ENCODE measurements around the gene LMNA. TPM values are rescaled to one million over a fixed set of nuclear protein-coding genes. Genes with fewer than 3 reads are reported as not detected.
"Not testable (repeated sequence)": the region's sequence is repeated elsewhere in the genome, so short reads cannot be mapped to it uniquely, and the experiment has no call there.

Gene LMNA
- total RNA-seq, 1 donor from 2014 or later: 358 TPM

DNA sequence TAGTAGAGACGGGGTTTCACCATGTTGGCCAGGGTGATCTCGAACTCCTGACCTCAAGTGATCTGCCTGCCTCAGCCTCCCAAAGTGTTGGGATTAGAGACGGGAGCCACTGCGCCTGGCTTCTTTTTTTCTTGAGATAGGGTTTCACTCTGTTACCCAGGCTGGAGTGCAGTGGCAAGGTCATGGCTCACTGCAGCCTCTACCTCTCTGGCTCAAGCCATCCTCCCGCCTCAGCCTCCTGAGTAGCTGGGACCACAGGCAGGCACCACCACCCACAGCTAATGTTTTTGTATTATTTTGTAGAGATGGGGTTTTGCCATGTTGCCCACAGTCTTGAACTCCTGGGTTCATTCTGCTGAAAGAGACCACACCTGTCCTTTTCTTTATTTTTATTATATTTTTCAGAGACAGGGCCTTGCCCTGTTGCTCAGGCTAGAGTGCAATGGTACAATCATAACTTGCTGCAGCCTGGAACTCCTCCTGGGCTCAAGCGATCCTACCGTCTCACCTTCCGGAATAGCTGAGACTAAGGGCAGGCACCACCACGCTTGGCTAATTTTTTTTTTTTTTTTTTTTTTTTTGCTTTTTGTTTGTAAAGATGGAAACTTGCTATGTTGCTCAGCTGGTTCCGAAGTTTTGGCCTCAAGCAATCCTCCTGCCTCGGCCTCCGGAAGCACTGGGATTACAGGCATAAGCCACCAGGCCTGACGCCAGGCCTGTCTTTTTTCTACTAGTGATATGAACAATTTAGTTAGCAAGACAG, 3.1 kb downstream of the LMNA start:
- DNase-seq (ENCODE audit: low read depth): no peak
- H3K4me3 ChIP-seq (ENCODE audit: low read depth, low read length): peak overlapping the region; percentile 100
- TF ChIP-seq, protein P1, sequence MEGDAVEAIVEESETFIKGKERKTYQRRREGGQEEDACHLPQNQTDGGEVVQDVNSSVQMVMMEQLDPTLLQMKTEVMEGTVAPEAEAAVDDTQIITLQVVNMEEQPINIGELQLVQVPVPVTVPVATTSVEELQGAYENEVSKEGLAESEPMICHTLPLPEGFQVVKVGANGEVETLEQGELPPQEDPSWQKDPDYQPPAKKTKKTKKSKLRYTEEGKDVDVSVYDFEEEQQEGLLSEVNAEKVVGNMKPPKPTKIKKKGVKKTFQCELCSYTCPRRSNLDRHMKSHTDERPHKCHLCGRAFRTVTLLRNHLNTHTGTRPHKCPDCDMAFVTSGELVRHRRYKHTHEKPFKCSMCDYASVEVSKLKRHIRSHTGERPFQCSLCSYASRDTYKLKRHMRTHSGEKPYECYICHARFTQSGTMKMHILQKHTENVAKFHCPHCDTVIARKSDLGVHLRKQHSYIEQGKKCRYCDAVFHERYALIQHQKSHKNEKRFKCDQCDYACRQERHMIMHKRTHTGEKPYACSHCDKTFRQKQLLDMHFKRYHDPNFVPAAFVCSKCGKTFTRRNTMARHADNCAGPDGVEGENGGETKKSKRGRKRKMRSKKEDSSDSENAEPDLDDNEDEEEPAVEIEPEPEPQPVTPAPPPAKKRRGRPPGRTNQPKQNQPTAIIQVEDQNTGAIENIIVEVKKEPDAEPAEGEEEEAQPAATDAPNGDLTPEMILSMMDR (conservative IDR thresholded peaks at IDR 0.05; ENCODE audit: low read depth, low read length): no peak

DNA sequence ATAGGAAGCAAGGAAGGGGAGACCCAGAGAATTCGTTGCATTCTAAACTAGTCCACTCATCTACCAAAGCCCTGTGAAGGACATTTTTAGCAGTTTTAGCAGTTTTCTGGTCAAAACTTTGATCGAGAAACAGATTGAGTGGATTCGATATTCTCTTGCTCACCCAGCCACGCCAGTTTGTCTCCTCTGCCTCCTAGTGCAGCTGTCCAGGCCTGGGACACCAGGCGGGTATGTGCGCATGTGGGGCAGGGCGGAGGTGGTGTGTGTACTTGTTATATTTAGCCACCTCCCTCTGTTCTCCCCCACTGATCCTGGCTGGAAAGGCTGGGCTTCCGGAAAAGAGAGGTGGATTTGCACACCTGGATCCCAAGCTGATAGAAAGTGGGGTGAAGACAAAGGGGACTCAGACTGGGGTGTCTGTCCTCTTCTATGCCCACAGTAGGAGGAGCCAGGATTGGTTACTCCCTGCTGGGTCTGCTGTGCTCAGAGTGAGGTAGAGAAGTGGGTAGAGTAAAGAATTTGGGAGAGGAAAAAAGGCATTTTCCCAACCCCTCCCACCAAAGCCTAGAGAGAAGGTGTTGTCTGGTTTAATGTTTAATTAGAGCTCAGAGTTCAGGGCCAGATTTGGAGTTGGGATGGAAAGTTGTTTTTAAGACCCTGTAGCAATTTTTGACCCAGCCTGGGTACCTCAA, 3.8 kb downstream of the LMNA start:
- no peak for DNase-seq (ENCODE audit: low read depth)
- peak overlapping the region; percentile 100 for H3K4me3 ChIP-seq (ENCODE audit: low read depth, low read length)
- TF ChIP-seq, protein P1 (conservative IDR thresholded peaks at IDR 0.05; ENCODE audit: low read depth, low read length): no peak

DNA sequence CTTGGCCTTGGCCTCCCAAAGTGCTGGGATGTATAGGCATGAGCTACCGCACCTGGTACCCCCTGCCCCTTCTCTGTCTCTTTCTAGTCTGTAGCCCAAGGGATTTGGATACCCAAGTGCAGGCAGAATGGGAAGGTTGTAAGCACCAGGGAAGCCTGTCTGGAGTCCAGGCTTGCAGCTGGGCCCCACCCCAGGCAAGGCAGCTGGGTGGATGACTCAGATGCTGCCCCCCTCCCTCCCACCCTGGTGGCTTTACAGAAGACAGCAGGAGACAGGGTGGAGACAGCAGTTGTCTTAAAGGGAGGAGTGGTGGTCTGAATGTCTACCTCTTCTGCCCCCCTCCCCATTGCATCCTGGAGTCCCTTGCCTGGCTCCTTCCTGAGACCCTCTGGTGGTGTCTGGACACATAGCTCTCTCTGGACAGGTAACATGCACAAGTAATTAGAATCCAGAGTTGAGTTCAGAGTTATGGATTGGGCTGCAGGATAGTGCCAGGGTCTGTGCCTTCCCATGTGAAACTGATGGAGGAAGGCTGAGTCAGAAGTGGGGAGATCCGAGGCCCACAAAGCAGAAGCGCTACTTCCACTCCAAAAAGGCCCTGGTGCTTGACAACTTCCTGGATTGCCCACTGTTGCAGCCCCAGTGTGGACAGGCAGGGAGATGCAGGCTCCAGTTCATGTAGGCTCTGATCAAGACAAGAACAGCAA, 5.1 kb downstream of the LMNA start:
- DNase-seq (ENCODE audit: low read depth): no peak
- TF ChIP-seq, protein P1 (conservative IDR thresholded peaks at IDR 0.05; ENCODE audit: low read depth, low read length): no peak
- peak overlapping the region; percentile 36 for H3K4me3 ChIP-seq (ENCODE audit: low read depth, low read length)

DNA sequence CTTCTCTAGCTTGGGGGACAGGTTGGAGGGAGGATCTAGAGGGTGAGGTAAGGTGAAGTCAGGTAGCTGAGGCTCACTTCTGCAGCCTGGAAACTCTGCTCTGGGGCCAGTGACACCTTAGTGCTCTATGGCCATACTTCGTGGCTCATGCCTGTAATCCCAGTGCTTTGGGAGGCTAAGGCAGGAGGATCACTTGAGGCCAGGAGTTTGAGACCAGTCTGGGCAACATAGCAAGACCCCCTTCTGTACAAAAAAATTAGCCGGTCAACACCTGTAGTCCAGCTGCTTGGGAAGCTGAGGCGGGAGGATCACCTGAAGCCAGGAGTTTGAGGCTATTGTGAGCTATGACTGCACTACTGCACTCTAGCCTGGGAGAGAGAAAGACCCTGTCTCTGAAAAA, 5.8 kb downstream of the LMNA start:
- TF ChIP-seq, protein P1 (conservative IDR thresholded peaks at IDR 0.05; ENCODE audit: low read depth, low read length): no peak
- DNase-seq (ENCODE audit: low read depth): no peak
- peak overlapping the region; percentile 2 for H3K4me3 ChIP-seq (ENCODE audit: low read depth, low read length)

DNA sequence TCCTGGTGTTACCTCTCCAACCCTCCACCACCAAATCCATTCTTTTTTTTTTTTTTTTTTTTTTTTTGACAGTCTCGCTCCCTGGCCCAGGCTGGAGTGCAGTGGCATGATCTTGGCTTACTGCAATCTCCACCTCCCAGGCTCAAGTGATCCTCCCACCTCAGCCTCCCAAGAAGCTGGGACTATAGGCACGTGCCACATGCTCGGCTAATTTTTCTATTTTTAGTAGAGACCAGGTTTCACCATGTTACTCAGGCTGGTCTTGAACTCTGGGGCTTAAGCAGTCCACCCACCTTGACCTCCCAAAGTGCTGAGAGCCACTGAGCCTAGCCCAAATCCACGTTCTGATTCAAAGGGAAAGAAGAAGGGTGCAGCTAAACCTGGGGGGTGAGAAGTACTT, 6.5 kb downstream of the LMNA start:
- not testable (repeated sequence) for H3K4me3 ChIP-seq (ENCODE audit: low read depth, low read length); DNase-seq (ENCODE audit: low read depth)

DNA sequence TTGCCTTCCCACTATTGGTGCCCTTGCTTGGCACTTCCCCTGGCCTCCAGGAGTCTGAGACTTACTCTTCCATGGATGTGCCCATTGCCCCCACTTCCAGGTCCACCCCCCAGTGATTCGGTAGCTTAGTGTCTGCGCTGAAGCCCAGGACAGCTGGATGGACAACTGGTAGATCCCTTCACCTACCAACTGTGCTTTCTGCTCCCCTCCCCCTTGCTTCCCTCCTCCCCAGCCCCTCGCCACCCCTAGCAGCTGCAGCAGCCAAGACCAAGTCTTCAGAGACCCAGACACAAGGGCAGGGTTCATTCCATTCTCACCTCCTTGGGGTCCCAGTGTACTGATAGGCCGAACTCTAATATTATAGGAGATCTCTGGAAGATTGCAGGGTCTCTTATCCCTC, 6.9 kb downstream of the LMNA start:
- no peak for DNase-seq (ENCODE audit: low read depth)
- TF ChIP-seq, protein P1 (conservative IDR thresholded peaks at IDR 0.05; ENCODE audit: low read depth, low read length): no peak
- peak overlapping the region; percentile 6 for H3K4me3 ChIP-seq (ENCODE audit: low read depth, low read length)

DNA sequence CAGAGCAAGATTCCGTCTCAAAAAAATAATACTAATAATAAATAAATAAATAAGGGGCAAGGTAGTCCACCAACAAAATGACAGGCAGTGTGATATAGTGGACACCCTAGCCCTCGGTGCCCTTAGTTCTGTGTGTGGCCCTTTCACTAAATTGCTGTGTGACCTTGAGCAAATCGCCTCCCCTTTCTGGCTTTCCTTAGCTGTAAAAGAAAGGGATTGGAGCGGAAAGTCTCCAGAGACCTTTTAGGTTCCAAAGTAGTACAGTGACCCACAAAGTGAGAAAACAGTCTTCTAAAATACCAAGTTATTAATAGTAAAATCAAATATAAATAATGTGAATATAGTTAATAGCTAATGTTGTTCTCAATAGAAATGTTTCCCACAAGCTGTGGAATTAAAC, 7.6 kb downstream of the LMNA start:
- no peak for DNase-seq (ENCODE audit: low read depth)
- TF ChIP-seq, protein P1 (conservative IDR thresholded peaks at IDR 0.05; ENCODE audit: low read depth, low read length): no peak
- H3K4me3 ChIP-seq (ENCODE audit: low read depth, low read length): peak overlapping the region; percentile 41
